ENCODE data around the gene MAGI2.

MAGI2 gene

DNA sequence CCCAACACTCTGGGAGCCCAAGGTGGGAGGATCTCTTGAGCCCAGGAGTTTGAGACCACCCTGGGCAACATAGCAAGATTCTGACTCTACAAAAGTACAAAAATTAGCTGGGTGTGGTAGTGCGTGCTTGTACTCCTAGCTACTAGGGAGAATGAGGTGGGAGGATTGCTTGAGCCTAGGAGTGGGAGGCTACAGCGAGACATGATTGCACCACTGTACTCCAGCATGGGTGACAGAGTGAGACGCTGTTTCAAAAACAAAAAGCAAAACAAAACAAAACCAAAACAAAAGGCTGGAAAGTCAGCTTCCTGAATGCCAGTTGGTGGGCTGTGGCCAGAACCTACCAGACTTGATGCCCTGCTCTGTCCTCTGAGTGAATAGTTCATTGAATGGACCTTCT is 1412.0 kb downstream of the MAGI2 start:
- no peak for DNase-seq

DNA sequence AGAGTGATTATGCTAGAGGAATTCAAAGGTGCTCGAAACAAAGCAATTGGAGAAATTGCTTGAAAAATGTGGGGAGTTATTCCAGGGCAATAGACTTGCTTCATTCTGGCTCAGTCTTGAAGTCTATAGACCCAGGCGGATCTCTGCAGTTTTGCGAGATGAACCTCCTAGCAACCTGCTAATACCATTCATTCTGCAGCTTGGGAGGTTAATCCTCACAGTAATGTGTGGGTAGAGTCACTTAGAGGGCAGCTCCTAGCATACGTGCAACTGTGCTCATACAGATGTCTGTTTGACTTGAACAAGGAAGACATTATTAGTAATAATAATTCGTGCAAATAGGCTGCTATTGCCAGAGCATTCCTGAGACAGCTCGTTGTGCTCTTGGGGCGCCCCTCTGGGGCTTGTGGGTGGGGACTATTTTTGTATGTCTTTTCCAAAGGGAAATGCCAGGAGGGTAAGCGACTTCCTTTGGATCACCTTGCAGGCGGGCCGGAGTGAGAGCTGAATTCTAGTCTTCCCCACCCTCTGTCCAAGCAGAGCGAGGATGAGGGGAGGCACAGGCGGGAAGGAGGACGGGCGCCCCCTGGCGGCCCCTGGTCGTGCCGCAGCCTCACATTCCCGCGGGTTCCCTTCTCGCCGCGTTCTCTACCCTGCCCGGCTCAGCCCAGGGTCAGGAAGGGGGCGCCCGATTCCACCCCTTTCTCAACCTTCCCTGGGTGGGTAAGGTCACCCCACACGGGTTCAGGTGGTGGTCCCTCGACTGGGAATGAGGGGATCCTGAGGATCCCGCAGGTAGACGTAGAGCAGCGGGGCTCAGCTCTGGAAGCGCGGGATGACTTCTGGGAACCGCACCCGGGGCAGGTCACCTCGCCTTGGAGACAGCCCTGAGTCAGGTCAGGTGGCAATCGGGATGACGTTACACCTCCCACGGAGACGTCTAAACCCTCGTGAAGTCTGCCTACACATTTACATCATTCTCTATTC is 1413.4 kb downstream of the MAGI2 start:
- DNase-seq: peak; percentile 71

DNA sequence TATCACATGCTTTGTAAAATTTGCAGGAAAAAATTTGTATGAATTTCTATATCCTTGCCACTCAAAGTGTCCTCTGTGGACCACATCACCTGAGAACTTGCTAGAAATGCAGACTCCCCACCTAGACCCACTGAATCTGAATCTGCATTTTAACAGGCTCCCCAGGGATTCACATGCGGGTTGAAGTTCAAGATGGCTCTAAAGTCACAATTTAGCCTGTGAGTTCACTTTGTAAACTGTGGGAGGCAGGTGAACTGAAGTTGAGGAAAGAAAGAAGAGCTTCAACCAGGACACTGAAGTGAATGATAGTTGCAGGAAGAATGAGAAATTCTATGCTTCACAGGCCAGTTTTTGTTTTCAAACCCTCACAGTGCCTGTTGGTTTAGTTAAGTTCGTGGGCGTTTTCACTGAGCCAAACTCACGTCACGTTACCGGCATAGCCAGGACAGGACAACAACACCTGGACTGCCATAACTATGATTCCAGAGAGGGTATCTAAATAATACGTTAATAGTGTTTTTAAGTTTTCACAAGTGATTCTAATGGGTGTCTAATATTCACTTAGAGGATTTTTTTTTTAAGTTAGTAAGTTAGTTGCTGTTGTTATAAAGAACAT is 1414.9 kb downstream of the MAGI2 start:
- DNase-seq: no peak

DNA sequence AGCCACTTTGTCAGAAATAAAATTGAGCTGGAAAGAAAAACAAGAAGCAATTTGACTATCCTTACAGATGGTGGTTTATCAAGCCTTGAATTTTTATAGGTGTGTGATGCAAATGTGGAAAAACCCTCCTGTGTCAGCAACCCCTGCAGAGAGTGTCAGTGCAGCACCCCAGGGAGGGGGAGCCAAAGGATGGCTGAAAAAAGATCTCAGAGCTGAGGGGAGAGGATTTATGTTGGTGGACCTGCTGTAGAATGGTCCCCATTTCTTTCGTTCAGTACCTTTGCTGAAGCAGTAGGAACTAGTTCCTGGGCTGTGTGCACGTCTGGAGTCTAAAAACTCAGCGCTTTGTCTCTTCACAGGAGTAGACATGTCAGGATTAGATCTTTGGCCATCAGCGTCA is 1415.9 kb downstream of the MAGI2 start:
- DNase-seq: no peak

- no peak for DNase-seq
Observed at GRCh38 chr7:78033410-78033809, 1420.1 kb downstream of the MAGI2 start.

DNA sequence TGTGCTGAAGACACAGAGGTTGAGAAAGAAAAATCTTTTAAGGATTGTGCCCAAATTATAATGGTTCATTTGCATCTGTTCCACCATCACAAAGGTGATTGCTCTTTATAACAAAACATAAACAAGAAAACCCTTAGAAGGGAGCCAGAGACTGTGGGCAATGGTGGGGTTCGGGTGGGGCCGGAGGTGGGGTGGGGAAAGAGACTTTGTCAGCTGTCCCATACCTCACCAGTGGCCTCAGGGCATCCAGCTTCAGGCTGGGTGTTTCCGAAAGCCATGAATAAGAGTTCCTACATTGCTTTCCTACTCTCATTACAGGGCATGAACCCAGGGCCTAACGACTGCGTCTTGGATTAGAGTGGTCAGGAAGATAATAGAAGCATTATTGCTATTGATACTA is 1427.0 kb downstream of the MAGI2 start:
- no peak for DNase-seq

- no peak for DNase-seq
Observed at GRCh38 chr7:78024591-78024990, 1428.9 kb downstream of the MAGI2 start.

DNA sequence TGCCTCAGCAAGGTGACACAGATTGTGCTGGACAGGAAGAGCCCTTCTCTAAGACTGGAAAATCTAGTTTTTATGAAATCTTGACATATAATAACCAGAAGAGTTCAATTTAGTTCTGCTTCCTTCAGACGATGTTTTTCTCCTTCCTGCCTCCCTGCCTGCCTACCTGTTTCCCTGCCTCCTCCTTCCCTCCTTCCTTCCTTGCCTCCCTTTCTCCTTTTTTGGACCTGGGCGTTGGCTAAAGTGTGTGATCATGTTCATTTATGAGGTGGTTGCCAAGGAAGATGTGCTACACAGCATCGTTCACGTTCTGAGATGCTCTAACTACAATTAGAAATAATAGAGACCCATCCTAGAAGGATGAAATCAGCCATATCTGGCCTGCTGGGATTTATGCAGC is 1430.3 kb downstream of the MAGI2 start:
- no peak for DNase-seq

DNA sequence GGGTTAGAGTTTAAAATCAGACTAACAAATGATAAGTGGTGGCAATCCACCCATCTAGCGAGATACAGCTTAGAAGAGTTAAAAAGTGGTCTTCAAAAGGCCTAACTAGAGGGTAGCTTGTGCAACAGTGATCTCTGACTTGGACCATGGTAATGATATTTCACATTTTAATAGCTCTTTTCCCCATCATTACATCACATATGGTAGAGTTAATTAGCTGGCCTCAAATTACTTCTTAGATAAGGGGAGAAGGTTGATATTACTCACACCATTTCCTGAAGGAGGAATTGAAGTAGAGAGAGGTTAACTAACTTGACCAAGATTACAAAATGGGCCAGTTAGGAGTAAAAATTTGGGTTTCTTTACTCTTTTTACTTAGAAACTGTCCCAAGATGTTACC is 1431.3 kb downstream of the MAGI2 start:
- DNase-seq: no peak

GRCh38 chr7:78020874-78021249 is 1432.6 kb downstream of the MAGI2 start:
- no peak for DNase-seq

DNA sequence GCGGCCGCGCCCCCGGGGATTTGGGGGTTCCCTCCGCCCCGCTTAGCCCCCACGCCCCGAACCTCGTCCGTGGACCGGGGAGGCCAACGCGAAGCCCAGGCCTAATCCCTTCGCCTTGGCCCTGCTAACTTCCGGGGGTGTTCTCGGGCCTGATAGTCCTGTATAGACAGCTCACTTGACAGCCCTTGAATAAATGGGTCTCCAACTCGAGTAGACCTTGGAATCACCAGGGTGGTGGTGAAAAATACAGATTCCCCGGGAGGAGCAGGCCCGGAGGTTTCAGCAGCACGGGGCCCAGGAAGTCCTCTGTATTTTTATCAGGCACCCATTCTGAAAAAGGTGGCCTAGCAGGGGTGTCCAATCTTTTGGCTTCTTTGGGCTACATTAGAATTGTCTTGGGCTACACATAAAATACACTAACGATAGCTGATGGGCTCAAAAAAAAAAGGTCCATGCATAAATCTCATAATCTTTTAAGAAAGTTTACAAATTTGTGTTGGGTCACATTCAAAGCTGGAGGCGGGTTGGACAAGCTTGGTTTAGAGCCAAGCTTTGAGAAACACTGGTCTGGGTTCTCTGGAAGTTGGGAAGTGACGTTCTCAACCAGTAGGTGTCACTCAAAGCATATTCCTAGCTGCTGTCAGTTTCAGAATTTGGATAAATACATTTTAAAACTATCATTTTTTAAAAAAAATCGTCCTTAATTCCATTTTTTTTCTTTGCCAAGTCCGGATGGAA is 1433.2 kb downstream of the MAGI2 start:
- DNase-seq: peak; percentile 91

DNA sequence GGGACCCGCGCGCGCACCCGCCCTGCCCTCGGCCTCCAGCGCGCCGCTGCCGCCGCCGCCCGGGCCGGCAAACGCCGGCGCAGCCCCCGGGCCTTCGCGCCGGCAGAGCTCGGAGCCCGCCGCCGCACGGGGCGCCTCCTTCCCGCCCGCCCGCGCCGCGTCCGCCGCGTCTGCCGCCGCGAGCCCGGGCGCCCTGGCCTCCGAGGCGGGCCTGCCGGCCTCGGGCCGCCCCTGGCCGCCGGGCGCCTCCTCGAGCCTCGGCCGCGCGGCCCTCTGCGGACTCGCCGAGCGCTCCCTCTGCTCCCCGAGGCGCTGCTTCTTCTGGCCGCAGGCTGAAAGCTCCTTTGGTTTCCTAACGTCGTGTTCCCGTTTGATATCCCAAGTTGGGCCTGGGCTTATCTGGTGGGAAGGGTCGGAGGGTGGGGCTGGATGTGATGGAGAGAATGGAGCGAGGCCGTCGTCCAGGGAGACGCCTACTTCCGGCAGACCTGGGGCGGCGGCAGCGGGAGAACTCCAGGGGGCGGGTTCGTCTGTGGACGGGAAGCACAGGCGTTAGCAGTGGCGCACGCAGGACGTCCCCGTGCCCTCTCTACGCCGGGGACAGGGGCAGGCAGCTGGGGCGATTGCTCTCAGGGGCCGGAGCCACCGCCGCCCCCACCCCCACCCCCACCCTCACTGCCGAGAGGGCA is 1433.9 kb downstream of the MAGI2 start:
- DNase-seq: peak; percentile 84

DNA sequence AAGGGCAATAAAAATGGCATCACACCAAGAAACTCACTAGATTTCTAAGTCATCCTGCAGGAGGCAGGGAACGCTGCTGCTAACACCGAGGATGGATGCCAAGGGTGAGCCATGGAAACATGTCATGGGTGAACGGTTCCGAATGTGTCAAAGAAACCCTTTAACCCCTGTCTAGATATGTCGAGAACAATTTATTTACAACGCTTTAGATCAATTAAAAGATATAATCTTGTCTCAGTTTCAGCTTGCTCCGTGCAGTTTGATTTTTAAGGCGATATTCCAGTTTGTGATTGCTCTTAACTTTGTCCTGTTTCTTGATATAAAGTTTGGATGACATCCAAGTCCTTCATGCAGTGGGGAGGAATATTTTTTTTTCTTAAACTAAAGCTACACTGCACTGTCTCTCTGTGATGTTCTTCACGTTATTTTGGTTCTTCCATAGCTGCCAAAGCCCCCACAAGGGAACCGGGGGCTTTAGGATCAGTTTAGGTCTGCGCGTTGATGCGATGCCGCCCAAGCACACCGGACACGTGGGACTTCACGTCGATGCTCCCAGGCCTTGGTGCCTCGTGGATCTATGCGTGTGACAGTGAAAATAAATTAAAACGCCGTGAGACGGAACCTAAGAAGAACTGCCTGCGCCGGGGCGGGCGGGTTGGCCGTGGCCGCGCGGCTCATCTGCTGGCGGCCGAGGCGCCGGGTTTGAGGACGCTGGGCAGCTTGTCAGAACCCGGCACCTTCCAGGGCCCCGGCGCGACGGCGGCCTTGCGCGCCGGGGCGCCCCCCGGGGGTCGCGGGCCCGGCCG is 1434.6 kb downstream of the MAGI2 start:
- DNase-seq: peak; percentile 36

DNA sequence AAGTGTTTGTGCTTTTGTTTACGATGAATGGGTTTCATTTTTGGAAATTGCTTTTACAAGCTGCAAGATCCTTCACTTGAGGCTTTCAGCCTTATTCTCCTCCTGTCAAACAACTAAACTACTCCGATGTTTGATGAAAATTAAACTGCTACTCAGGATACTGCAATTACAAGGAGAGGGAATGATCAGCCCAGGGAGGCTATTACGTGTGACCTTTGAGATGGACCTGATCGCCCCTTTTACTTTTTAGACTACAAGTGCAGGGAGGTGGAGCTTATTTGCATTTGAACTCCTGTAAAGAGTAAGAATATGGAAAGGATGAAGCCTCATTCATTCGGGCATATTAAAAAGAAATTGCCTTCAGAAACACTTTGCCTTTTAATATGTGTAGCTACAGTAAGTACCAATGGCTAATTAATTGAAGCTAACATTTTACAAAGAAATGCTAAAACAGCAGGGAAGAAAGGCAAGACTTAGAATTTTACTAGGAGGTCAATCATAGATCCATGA is 1435.8 kb downstream of the MAGI2 start:
- DNase-seq: no peak

- peak; percentile 25 for DNase-seq
Observed at GRCh38 chr7:78015574-78016260, 1437.8 kb downstream of the MAGI2 start.

GRCh38 chr7:78014401-78014800 is 1439.1 kb downstream of the MAGI2 start:
- no peak for DNase-seq

GRCh38 chr7:78013386-78013785 is 1440.1 kb downstream of the MAGI2 start:
- DNase-seq: no peak

- DNase-seq: no peak
Observed at GRCh38 chr7:78011642-78012041, 1441.8 kb downstream of the MAGI2 start.

GRCh38 chr7:78007231-78007630 is 1446.2 kb downstream of the MAGI2 start:
- no peak for DNase-seq

GRCh38 chr7:78006063-78006755 is 1447.3 kb downstream of the MAGI2 start:
- DNase-seq: no peak

DNA sequence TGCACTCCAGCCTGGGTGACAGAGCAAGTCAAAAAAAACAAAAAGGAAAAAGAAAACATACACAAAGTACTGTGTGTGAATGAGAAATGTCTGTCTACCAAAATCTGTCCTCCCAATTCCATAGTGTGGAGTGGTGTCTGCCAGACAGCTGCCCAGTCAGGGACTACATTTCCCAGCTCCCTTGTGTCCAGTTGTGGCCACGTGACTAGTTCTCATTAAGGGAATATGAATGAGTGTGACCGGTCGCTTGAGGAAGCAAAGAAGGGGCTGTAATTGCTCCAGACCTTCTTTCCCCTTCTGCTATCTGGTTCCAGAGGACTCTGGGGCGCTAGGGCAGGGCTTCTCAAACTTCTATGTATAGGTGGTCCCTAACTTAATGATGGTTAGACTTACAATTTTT is 1450.8 kb downstream of the MAGI2 start:
- no peak for DNase-seq

All from hematopoietic multipotent progenitor cell treated with erythropoietin and hydrocortisone succinate and interleukin-3 and kit ligand, for 6 days (in vitro differentiated cells).